GM15510 (cell line): ENCODE measurements around the gene UPK2.

Source experiments
- POLR2A ChIP-seq: IDR thresholded peaks from 3 replicates; pipeline ENCODE4 v1.6.1; 2011; ENCODE audit warnings: borderline replicate concordance; ENCODE audit not compliant: insufficient read length; ENCODE audit errors: extremely low read depth

The UPK2 gene

GRCh38 chr11:118914178-118914918, 41.8 kb upstream of the UPK2 start:
- no peak for TF ChIP-seq POLR2A

GRCh38 chr11:118914987-118915386, 41.1 kb upstream of the UPK2 start:
- no peak for TF ChIP-seq POLR2A

GRCh38 chr11:118915396-118915795, 40.7 kb upstream of the UPK2 start:
- TF ChIP-seq POLR2A, result no peak

GRCh38 chr11:118915941-118916841, 39.9 kb upstream of the UPK2 start:
- TF ChIP-seq POLR2A, result no peak

GRCh38 chr11:118916842-118917388, 39.2 kb upstream of the UPK2 start:
- no peak for TF ChIP-seq POLR2A

- no peak for TF ChIP-seq POLR2A
Observed at GRCh38 chr11:118917481-118918127, 38.5 kb upstream of the UPK2 start.

- no peak for TF ChIP-seq POLR2A
Observed at GRCh38 chr11:118918128-118918685, 37.9 kb upstream of the UPK2 start.

GRCh38 chr11:118918686-118919280, 37.3 kb upstream of the UPK2 start:
- no peak for TF ChIP-seq POLR2A

GRCh38 chr11:118921121-118921928, 34.8 kb upstream of the UPK2 start:
- TF ChIP-seq POLR2A, result no peak

- no peak for TF ChIP-seq POLR2A
Observed at GRCh38 chr11:118921929-118922744, 34.0 kb upstream of the UPK2 start.

GRCh38 chr11:118922745-118923627, 33.1 kb upstream of the UPK2 start:
- TF ChIP-seq POLR2A, result no peak
